PC-9 (cell line): ENCODE data around the gene CSTA. TPM values are rescaled to one million over a fixed set of nuclear protein-coding genes. Genes with fewer than 3 reads are reported as not detected.

ENCODE experiments used
- BruUV-seq: library from RNA; stranded (reverse); fragments of 400-500 nt; replicated peaks from 2 replicates; lab custom pipeline; 2021; lab: Mats Ljungman, UMichigan
- CTCF ChIA-PET: fragments of 300-600 bp; sonication (Branson Sonifier 250); formaldehyde crosslinking; loops from one replicate; lab custom pipeline; 2022; ENCODE audit warnings: antibody characterized with exemption; lab: Charles Lee
- POLR2A ChIA-PET: fragments of 300-600 bp; sonication (Branson Sonifier 250); formaldehyde crosslinking; loops from one replicate; lab custom pipeline; 2022; ENCODE audit warnings: antibody characterized with exemption; ENCODE audit not compliant: unreplicated experiment; lab: Charles Lee
- DNase-seq, 2 experiments: peaks; one replicate each; pipeline versions ENCODE4 v3.0.0 to v3.0.0-alpha.2; 2015 to 2022; ENCODE audit warnings: mixed read lengths in 1 of 2
- H2AFZ ChIP-seq: fragments of 200-600 bp; sonication (generic); 2 replicates; pipeline ENCODE4 v1.8.1; 2017; ENCODE audit warnings: antibody characterized with exemption
- H3F3A ChIP-seq: fragments of 200-600 bp; sonication (generic); 2 replicates; pipeline ENCODE4 v1.8.1; 2017; ENCODE audit warnings: antibody characterized with exemption, mild to moderate bottlenecking, low read depth; ENCODE audit not compliant: insufficient read depth
- H3K27ac ChIP-seq: fragments of 200-600 bp; sonication (generic); 2 replicates; pipeline ENCODE4 v1.6.1; 2016; ENCODE audit warnings: mixed run types
- H3K27me3 ChIP-seq: fragments of 200-600 bp; sonication (generic); 2 replicates; pipeline ENCODE4 v1.6.1; 2016; ENCODE audit warnings: low read depth, mixed run types; ENCODE audit not compliant: insufficient read depth
- H3K36me3 ChIP-seq: fragments of 200-600 bp; sonication (generic); 2 replicates; pipeline ENCODE4 v1.6.1; 2016; ENCODE audit warnings: low read depth, mixed run types
- H3K4me1 ChIP-seq: fragments of 200-600 bp; sonication (generic); replicated peaks from 2 replicates; pipeline ENCODE4 v1.6.1; 2016; ENCODE audit warnings: mixed run types; ENCODE audit not compliant: insufficient read depth
- H3K4me2 ChIP-seq: fragments of 200-600 bp; sonication (generic); 2 replicates; pipeline ENCODE4 v1.6.1; 2017; ENCODE audit warnings: mixed run types
- H3K4me3 ChIP-seq: fragments of 200-600 bp; sonication (generic); 2 replicates; pipeline ENCODE4 v1.6.1; 2016; ENCODE audit warnings: mixed run types
- H3K79me2 ChIP-seq: fragments of 200-600 bp; sonication (generic); 2 replicates; pipeline ENCODE4 v1.6.1; 2017; ENCODE audit warnings: low read depth, mixed run types
- H3K9me2 ChIP-seq: fragments of 200-600 bp; sonication (generic); 2 replicates; pipeline ENCODE4 v1.8.1; 2017; ENCODE audit warnings: mild to moderate bottlenecking; ENCODE audit not compliant: insufficient read depth
- H3K9me3 ChIP-seq: fragments of 200-600 bp; sonication (generic); 2 replicates; pipeline ENCODE4 v1.8.1; 2016; ENCODE audit warnings: low read depth; ENCODE audit not compliant: insufficient read depth
- H4K20me1 ChIP-seq: fragments of 200-600 bp; sonication (generic); 2 replicates; pipeline ENCODE4 v1.8.1; 2017; ENCODE audit not compliant: insufficient read depth
- EZH2 ChIP-seq: fragments of 200-600 bp; sonication (generic); IDR thresholded peaks from 2 replicates; pipeline ENCODE4 v1.8.0; 2017; ENCODE audit warnings: antibody characterized with exemption, low read depth
- intact Hi-C: fragments of 100-400 bp; cut with micrococcal nuclease; formaldehyde crosslinking; loops from one replicate; pipeline ENCODE4 v1.10.0; 2022; ENCODE audit not compliant: unreplicated experiment
- total RNA-seq: library from RNA; stranded (reverse); gene quantifications from 2 replicates; pipeline ENCODE4 v1.2.3, GENCODE V29; 2021
- TF ChIP-seq, protein P1 (sequence below): fragments of 200-600 bp; sonication (generic); conservative IDR thresholded peaks from 2 replicates; pipeline ENCODE4 v1.6.1; 2017; ENCODE audit warnings: mixed run types, antibody characterized with exemption, mild to moderate bottlenecking, moderate library complexity

The CSTA gene
- total RNA-seq, 1 experiment from 2014 or later, result 16.8 TPM

- H4K20me1 ChIP-seq, result no peaks in the 10 kb centered on the region; the same call in 1 of the 2 replicates
- peaks cover 11% of the 10 kb centered on the region for H3K9me3 ChIP-seq
- ChIA-PET CTCF (no interaction called here), POLR2A (no interaction called here)
- H3K4me2 ChIP-seq, result no peak overlapping the region
- no peak for TF ChIP-seq EZH2
- TF ChIP-seq, protein P1, sequence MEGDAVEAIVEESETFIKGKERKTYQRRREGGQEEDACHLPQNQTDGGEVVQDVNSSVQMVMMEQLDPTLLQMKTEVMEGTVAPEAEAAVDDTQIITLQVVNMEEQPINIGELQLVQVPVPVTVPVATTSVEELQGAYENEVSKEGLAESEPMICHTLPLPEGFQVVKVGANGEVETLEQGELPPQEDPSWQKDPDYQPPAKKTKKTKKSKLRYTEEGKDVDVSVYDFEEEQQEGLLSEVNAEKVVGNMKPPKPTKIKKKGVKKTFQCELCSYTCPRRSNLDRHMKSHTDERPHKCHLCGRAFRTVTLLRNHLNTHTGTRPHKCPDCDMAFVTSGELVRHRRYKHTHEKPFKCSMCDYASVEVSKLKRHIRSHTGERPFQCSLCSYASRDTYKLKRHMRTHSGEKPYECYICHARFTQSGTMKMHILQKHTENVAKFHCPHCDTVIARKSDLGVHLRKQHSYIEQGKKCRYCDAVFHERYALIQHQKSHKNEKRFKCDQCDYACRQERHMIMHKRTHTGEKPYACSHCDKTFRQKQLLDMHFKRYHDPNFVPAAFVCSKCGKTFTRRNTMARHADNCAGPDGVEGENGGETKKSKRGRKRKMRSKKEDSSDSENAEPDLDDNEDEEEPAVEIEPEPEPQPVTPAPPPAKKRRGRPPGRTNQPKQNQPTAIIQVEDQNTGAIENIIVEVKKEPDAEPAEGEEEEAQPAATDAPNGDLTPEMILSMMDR, result no peak
- H3K27ac ChIP-seq, result no peak overlapping the region
- peaks cover 3% of the 10 kb centered on the region for H3K4me1 ChIP-seq
- H3K4me3 ChIP-seq, result no peak overlapping the region
- BruUV-seq, result no TSS peak
- H3K36me3 ChIP-seq, result no peaks in the 10 kb centered on the region
- no peak overlapping the region for H2AFZ ChIP-seq
- H3K79me2 ChIP-seq, result no peaks in the 10 kb centered on the region
- intact Hi-C loops, result no loop called here
- no peak for DNase-seq
- no peaks in the 10 kb centered on the region for H3K9me2 ChIP-seq
- H3F3A ChIP-seq, result no peaks in the 10 kb centered on the region
- H3K27me3 ChIP-seq, result no peaks in the 10 kb centered on the region
These were observed 24.0 kb upstream of the CSTA start for GRCh38 chr3:122301063-122301462.

DNA sequence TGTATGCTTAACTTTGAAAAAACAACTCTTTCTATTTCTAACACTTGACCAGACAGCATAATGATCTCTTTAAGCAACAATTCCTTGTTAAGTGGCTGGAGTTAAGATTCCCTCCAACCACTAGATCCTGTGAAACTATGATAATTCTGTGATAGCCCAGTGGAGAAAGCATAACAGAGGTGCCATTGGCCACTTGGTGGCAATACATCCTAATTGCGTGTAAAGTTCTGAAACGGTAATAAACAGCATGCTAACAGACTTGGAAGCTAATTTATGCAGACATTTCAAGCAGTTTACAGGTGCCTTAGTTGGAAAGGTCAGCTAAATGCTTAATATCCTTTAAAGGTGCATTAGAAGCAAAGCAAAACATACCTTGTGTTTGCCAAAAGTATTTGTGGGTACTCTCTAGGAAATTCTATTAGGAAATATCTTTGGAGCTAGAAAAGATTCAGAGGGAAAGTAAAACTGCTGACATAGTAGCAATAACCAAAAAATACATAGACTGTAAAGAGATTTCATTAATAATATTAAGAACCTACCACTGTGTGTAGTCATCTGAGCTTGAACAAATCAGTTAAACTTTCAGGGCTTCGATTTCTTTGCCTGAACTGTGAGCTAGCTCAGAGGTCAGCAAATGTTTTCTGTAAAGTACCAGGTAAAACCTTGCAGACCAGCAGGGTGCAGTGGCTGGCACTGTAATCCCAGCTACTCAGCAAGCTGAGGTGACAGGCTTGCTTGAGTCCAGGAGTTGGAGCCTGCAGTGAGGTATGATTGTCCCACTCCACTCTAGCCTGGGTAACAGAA lies 19.0 kb upstream of the CSTA start:
- ChIA-PET POLR2A (interaction anchor here (0.5 to 0.6 kb wide), 2 partner anchors 53 to 57 kb away, joined by 3 read pairs; no protein-coding TSS in a partner anchor), CTCF (interaction anchor here (0.6 to 1.3 kb wide), 7 partner anchors 51 to 1501 kb away, joined by 3 to 7 read pairs (median 3); partner anchors contain the start of genes EAF2, FAM162A and IQCB1)
- Histone ChIP-seq H3K9me3 (peaks cover 4% of the 10 kb centered on the region; the same call in 1 of the 2 replicates), H3K4me2 (peak overlapping the region; percentile 57), H3K4me1 (peaks cover 16% of the 10 kb centered on the region), H3K27me3 (no peaks in the 10 kb centered on the region), H4K20me1 (no peaks in the 10 kb centered on the region; the same call in 1 of the 2 replicates), H3K79me2 (no peaks in the 10 kb centered on the region), H3K9me2 (no peaks in the 10 kb centered on the region), H3K36me3 (no peaks in the 10 kb centered on the region), H3K27ac (no peak overlapping the region), H3K4me3 (no peak overlapping the region), H2AFZ (no peak overlapping the region), H3F3A (no peaks in the 10 kb centered on the region)
- no TSS peak for BruUV-seq
- peak; percentile 24 to 41 for DNase-seq
- no peak for TF ChIP-seq EZH2
- TF ChIP-seq, protein P1, result peak; percentile 53
- intact Hi-C loops, result loop anchor here (1.0 kb wide), 2 partner anchors 50 to 78 kb away; partner anchors contain the start of gene FAM162A

DNA sequence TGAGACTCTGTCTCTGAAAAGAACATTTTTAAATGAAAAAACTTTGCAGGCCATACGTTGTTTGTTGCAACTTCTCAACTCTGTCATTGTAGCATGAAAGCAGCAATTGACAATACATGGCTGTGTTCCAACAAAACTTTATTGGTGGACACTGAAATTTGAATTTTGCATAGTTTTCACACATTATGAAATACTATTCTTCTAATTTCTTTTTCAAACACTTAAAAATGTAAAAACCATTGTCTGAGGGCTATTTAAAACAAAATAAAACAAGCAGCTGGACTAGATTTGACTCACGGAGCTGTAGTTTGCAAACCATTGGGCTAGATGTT lies 18.5 kb upstream of the CSTA start:
- ChIA-PET CTCF (interaction anchor here (0.6 to 1.3 kb wide), 6 partner anchors 59 to 759 kb away, joined by 3 to 7 read pairs (median 4); partner anchors contain the start of gene FAM162A), POLR2A (interaction anchor here (0.5 kb wide), 1 partner anchor 56 kb away, joined by 3 read pairs; no protein-coding TSS in a partner anchor)
- Histone ChIP-seq H3K4me2 (no peak overlapping the region), H2AFZ (no peak overlapping the region), H3K4me3 (no peak overlapping the region), H3K9me3 (peaks cover under 1% of the 10 kb centered on the region; the same call in 1 of the 2 replicates), H4K20me1 (no peaks in the 10 kb centered on the region; the same call in 1 of the 2 replicates), H3K27ac (no peak overlapping the region), H3K36me3 (no peaks in the 10 kb centered on the region), H3F3A (no peaks in the 10 kb centered on the region), H3K4me1 (peaks cover 16% of the 10 kb centered on the region), H3K9me2 (no peaks in the 10 kb centered on the region), H3K79me2 (no peaks in the 10 kb centered on the region), H3K27me3 (no peaks in the 10 kb centered on the region)
- BruUV-seq, result no TSS peak
- intact Hi-C loops, result loop anchor here (1.0 kb wide), 2 partner anchors 50 to 78 kb away; partner anchors contain the start of gene FAM162A
- DNase-seq, result no peak
- TF ChIP-seq, protein P1, result no peak
- no peak for TF ChIP-seq EZH2
